ENCODE data around the gene DDX25.

DDX25 gene

DNA sequence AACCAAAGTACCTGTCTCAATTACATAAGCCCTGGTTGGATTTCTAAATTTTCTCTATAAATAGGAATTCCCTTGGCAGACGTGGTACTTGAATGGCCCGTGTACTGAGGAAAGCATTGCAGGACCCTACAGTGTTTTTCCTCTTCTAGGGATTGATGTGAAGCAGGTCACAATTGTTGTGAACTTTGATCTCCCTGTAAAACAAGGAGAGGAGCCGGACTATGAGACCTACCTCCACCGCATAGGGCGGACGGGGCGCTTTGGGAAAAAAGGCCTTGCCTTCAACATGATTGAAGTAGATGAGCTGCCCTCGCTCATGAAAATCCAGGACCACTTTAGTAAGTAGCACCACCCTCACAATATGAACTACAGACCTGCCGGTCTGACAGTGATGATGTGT, 16.7 kb downstream of the DDX25 start:
- ChIA-PET CTCF (no interaction called here), POLR2A (no interaction called here)
- TF ChIP-seq ARNT (IDR thresholded peaks at IDR 0.05) = no peak
- no peak for TF ChIP-seq FOXA1 (IDR thresholded peaks at IDR 0.05)
- no peak for TF ChIP-seq BHLHE40 (IDR thresholded peaks at IDR 0.05; ENCODE audit: borderline replicate concordance)
- TF ChIP-seq LEF1 (IDR thresholded peaks at IDR 0.05; ENCODE audit: borderline replicate concordance) = no peak
- TF ChIP-seq ZNF384 (IDR thresholded peaks at IDR 0.05) = no peak
- TF ChIP-seq, protein P1, sequence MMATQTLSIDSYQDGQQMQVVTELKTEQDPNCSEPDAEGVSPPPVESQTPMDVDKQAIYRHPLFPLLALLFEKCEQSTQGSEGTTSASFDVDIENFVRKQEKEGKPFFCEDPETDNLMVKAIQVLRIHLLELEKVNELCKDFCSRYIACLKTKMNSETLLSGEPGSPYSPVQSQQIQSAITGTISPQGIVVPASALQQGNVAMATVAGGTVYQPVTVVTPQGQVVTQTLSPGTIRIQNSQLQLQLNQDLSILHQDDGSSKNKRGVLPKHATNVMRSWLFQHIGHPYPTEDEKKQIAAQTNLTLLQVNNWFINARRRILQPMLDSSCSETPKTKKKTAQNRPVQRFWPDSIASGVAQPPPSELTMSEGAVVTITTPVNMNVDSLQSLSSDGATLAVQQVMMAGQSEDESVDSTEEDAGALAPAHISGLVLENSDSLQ (IDR thresholded peaks at IDR 0.05) = no peak
- no peak for TF ChIP-seq FOXK2 (IDR thresholded peaks at IDR 0.05)
- TF ChIP-seq FOXM1 (IDR thresholded peaks at IDR 0.05; ENCODE audit: borderline replicate concordance) = no peak
- TF ChIP-seq L3MBTL2 (conservative IDR thresholded peaks at IDR 0.05) = no peak
- no peak for TF ChIP-seq ELF4 (IDR thresholded peaks at IDR 0.05)
- no peak for TF ChIP-seq NFRKB (IDR thresholded peaks at IDR 0.05)
- TF ChIP-seq HDGF (IDR thresholded peaks at IDR 0.05; ENCODE audit: borderline replicate concordance) = no peak
- TF ChIP-seq SUZ12 (IDR thresholded peaks at IDR 0.05) = no peak
- no peak for TF ChIP-seq TARDBP (IDR thresholded peaks at IDR 0.05)
- TF ChIP-seq SP1 (IDR thresholded peaks at IDR 0.05) = no peak
- TF ChIP-seq CTBP1 (IDR thresholded peaks at IDR 0.05; ENCODE audit: borderline replicate concordance) = no peak
- DNase-seq (ENCODE audit: extremely low spot score) = no peak

DNA sequence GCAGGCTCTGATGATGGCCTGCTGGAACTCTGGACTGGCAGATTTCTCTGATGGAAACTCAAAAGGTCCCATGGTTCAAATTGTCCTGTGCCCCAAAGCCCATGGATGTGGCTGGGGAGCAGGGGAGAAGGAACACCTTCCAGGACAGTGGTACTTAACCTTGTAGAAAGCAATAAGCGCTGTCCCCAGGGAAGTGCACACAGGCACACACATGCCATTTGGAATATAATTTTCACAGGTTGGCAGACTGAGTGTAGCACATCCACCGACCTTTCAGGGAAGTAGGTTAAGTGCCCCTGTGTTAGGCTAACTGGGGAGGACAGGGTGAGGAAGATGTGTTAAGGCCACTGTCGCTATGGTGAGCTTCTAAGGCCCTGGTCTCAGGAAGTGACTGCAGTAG, 17.8 kb downstream of the DDX25 start:
- DNase-seq (ENCODE audit: extremely low spot score) = no peak
- CTCF ChIA-PET = interaction anchor here (0.9 kb wide), 1 partner anchor 271 kb away, joined by 3 read pairs; no protein-coding TSS in a partner anchor
- TF ChIP-seq BHLHE40 (IDR thresholded peaks at IDR 0.05; ENCODE audit: borderline replicate concordance) (no peak), SUZ12 (IDR thresholded peaks at IDR 0.05) (no peak), ARNT (IDR thresholded peaks at IDR 0.05) (no peak), CTBP1 (IDR thresholded peaks at IDR 0.05; ENCODE audit: borderline replicate concordance) (no peak), ELF4 (IDR thresholded peaks at IDR 0.05) (no peak), NFRKB (IDR thresholded peaks at IDR 0.05) (no peak), FOXM1 (IDR thresholded peaks at IDR 0.05; ENCODE audit: borderline replicate concordance) (no peak)
- TF ChIP-seq, protein P1 (IDR thresholded peaks at IDR 0.05) = no peak
- POLR2A ChIA-PET = no interaction called here

DNA sequence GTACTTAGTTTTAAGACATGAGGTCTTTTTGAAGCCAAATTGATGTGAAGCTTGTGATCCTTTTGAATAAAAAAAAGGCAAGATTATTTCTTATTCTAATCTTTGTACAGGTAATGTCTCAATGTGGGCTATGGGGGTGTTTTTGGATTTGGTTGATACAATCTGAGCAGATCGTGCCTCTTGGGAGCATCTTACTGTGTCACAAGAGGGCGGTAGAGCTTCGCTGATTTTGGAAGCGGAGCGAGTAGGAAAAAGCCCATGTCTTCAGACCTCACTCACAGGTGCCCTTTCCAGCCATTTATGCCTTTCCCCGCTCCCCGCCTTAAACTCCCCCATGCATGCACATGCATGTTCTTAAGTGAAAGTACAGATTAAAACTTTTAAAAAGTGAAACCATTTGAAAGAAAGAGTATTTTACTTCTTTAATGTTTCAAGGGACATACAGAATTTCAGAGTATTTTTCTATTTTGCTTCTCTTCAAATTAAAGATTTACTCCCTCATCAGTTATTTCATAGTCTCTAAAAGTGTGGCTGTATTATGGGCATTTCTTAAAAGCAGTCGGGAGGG, 18.8 kb downstream of the DDX25 start:
- CTCF ChIA-PET = interaction anchor here (0.8 to 0.9 kb wide), 2 partner anchors 20 to 271 kb away, joined by 3 read pairs; partner anchors contain the start of gene PUS3
- POLR2A ChIA-PET = no interaction called here
- TF ChIP-seq SP1 (IDR thresholded peaks at IDR 0.05) (no peak), LEF1 (IDR thresholded peaks at IDR 0.05; ENCODE audit: borderline replicate concordance) (no peak), FOXA1 (IDR thresholded peaks at IDR 0.05) (no peak), FOXM1 (IDR thresholded peaks at IDR 0.05; ENCODE audit: borderline replicate concordance) (no peak), TARDBP (IDR thresholded peaks at IDR 0.05) (no peak), FOXK2 (IDR thresholded peaks at IDR 0.05) (no peak), ZNF384 (IDR thresholded peaks at IDR 0.05) (no peak), CTBP1 (IDR thresholded peaks at IDR 0.05; ENCODE audit: borderline replicate concordance) (no peak), L3MBTL2 (conservative IDR thresholded peaks at IDR 0.05) (no peak), HDGF (IDR thresholded peaks at IDR 0.05; ENCODE audit: borderline replicate concordance) (no peak), ELF4 (IDR thresholded peaks at IDR 0.05) (no peak), BHLHE40 (IDR thresholded peaks at IDR 0.05; ENCODE audit: borderline replicate concordance) (no peak), SUZ12 (IDR thresholded peaks at IDR 0.05) (no peak), NFRKB (IDR thresholded peaks at IDR 0.05) (no peak), ARNT (IDR thresholded peaks at IDR 0.05) (no peak)
- TF ChIP-seq, protein P1 (IDR thresholded peaks at IDR 0.05) = no peak
- DNase-seq (ENCODE audit: extremely low spot score) = peak; percentile 81

DNA sequence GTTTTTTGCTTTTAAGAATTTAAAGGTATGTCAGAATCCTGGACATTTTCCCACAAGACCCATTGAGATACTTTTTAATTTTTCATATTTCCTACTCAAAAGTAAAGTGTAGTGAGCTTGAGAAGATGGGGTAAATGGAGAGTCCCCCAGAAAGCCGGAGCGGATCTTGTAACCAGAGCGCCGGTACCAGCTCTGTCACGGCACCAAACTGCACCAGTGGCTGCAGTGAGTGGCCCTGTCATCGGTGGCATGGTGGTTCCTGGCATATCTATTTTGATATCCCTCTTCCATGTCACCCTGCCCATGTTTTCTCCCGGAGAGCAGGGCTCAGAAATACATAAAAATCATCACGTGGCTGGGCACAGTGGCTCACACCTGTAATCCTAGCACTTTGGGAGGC, 19.3 kb downstream of the DDX25 start:
- CTCF ChIA-PET = interaction anchor here (0.8 to 0.9 kb wide), 2 partner anchors 21 to 270 kb away, joined by 3 read pairs; partner anchors contain the start of gene PUS3
- DNase-seq (ENCODE audit: extremely low spot score) = no peak
- POLR2A ChIA-PET = no interaction called here
- TF ChIP-seq ELF4 (IDR thresholded peaks at IDR 0.05) (no peak), FOXA1 (IDR thresholded peaks at IDR 0.05) (no peak), BHLHE40 (IDR thresholded peaks at IDR 0.05; ENCODE audit: borderline replicate concordance) (no peak), L3MBTL2 (conservative IDR thresholded peaks at IDR 0.05) (no peak), ARNT (IDR thresholded peaks at IDR 0.05) (no peak)
- TF ChIP-seq, protein P1 (IDR thresholded peaks at IDR 0.05) = no peak

DNA sequence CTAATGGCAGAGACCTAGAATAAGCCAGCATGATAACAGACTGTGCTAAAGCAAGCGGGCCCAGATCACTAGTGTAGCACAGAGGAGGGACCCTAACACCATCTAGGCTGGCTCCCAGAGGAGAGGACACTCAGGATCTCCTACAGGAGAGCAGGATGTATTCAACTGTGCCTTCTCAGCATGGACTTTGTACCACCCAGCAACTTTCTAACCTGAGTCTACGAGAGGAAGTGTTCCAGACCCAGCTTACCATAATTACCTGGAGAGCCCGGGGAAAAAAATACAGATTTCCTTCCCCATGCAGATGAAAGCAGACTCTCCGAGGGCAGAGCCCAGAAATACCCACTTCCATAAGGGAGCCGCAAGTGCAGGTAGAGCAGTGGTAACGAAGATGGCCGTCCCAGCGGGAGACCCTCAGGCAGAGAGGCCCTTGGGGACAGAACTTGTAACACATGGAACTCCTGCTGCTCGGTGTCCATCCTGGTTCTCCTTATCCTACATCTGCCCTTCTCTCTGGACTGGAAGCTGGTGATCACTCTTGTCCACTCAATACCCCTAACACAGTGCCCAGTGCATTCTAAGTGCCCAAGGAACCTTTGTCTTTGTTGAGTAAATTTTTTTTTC, 20.2 kb downstream of the DDX25 start:
- ChIA-PET POLR2A (no interaction called here), CTCF (no interaction called here)
- no peak for TF ChIP-seq FOXA1 (IDR thresholded peaks at IDR 0.05)
- no peak for TF ChIP-seq SUZ12 (IDR thresholded peaks at IDR 0.05)
- no peak for TF ChIP-seq FOXK2 (IDR thresholded peaks at IDR 0.05)
- TF ChIP-seq BHLHE40 (IDR thresholded peaks at IDR 0.05; ENCODE audit: borderline replicate concordance) = no peak
- TF ChIP-seq FOXM1 (IDR thresholded peaks at IDR 0.05; ENCODE audit: borderline replicate concordance) = no peak
- no peak for TF ChIP-seq HDGF (IDR thresholded peaks at IDR 0.05; ENCODE audit: borderline replicate concordance)
- DNase-seq (ENCODE audit: extremely low spot score) = no peak

Measured in HEK293T (cell line).